WTC11 (cell line): Measurements from ENCODE around the gene NAB1. TPM values are rescaled to one million over a fixed set of nuclear protein-coding genes. Genes with fewer than 3 reads are reported as not detected.

ENCODE experiments used
- ATAC-seq: fragments of 200-7000 bp; cut with Tn5 transposase; 2 replicates; pipeline ENCODE4 v1.10.0; 2021; ENCODE audit warnings: mild to moderate bottlenecking, moderate library complexity
- CTCF ChIA-PET: fragments of 300-600 bp; sonication (Branson Sonifier 250); formaldehyde crosslinking; loops from one replicate; lab custom pipeline; 2021; ENCODE audit warnings: antibody characterized with exemption; lab: Charles Lee
- POLR2A ChIA-PET: fragments of 350-600 bp; sonication (Branson Sonifier 250); formaldehyde crosslinking; loops from one replicate; lab custom pipeline; 2021; ENCODE audit warnings: antibody characterized with exemption; lab: Charles Lee
- DNase-seq: peaks from one replicate; pipeline ENCODE4 v3.0.0; 2021; ENCODE audit warnings: low spot score
- H3K27ac Mint-ChIP-seq: 2 replicates; pipeline ENCODE4 v1.8.0; 2021; ENCODE audit warnings: mixed read lengths
- H3K27me3 Mint-ChIP-seq: 2 replicates; pipeline ENCODE4 v1.8.0; 2021; ENCODE audit warnings: low read depth, mild to moderate bottlenecking, moderate library complexity, mixed read lengths
- H3K36me3 Mint-ChIP-seq: 2 replicates; pipeline ENCODE4 v1.8.0; 2021; ENCODE audit warnings: mixed read lengths
- H3K4me1 Mint-ChIP-seq: 2 replicates; pipeline ENCODE4 v1.8.0; 2022; ENCODE audit warnings: mixed read lengths
- H3K4me3 Mint-ChIP-seq: 2 replicates; pipeline ENCODE4 v1.8.0; 2021; ENCODE audit warnings: mild to moderate bottlenecking, moderate library complexity, mixed read lengths
- H3K9me3 Mint-ChIP-seq: 2 replicates; pipeline ENCODE4 v1.8.0; 2021; ENCODE audit warnings: mixed read lengths
- ATF3 ChIP-seq: sonication (generic); formaldehyde crosslinking; conservative IDR thresholded peaks from 2 replicates; pipeline ENCODE4 v1.8.1; 2022; ENCODE audit warnings: mild to moderate bottlenecking, missing genetic modification reagents
- ATF6 ChIP-seq: sonication (generic); formaldehyde crosslinking; IDR thresholded peaks from 2 replicates; pipeline ENCODE4 v1.8.1; 2023; ENCODE audit warnings: mild to moderate bottlenecking, missing genetic modification reagents
- CTCF ChIP-seq: fragments of 200-600 bp; IDR thresholded peaks from 2 replicates; pipeline ENCODE4 v1.8.0; 2022; ENCODE audit warnings: antibody characterized with exemption
- EMX1 ChIP-seq: fragments of 250-450 bp; sonication (Bioruptor Pico); IDR thresholded peaks from 2 replicates; pipeline ENCODE4 v1.8.0; 2021; ENCODE audit warnings: mild to moderate bottlenecking
- ESRRA ChIP-seq: sonication (generic); formaldehyde crosslinking; IDR thresholded peaks from 2 replicates; pipeline ENCODE4 v1.8.1; 2022; ENCODE audit warnings: mild to moderate bottlenecking, missing genetic modification reagents, borderline replicate concordance
- GRHL2 ChIP-seq: fragments of 250-450 bp; sonication (Bioruptor Pico); IDR thresholded peaks from 2 replicates; pipeline ENCODE4 v1.8.0; 2022; ENCODE audit warnings: mild to moderate bottlenecking, moderate library complexity; ENCODE audit not compliant: insufficient replicate concordance, severe bottlenecking
- HMGXB4 ChIP-seq: sonication (generic); formaldehyde crosslinking; IDR thresholded peaks from 2 replicates; pipeline ENCODE4 v1.8.1; 2023; ENCODE audit warnings: mild to moderate bottlenecking, moderate library complexity, missing genetic modification reagents
- JUN ChIP-seq: sonication (generic); formaldehyde crosslinking; IDR thresholded peaks from 2 replicates; pipeline ENCODE4 v1.8.0; 2023; ENCODE audit warnings: mild to moderate bottlenecking, missing genetic modification reagents
- KAT7 ChIP-seq: sonication (generic); formaldehyde crosslinking; IDR thresholded peaks from 2 replicates; pipeline ENCODE4 v1.8.1; 2023; ENCODE audit warnings: missing genetic modification reagents, mild to moderate bottlenecking, borderline replicate concordance
- MLX ChIP-seq: sonication (generic); formaldehyde crosslinking; IDR thresholded peaks from 2 replicates; pipeline ENCODE4 v1.8.1; 2023; ENCODE audit warnings: mild to moderate bottlenecking, missing genetic modification reagents, moderate library complexity
- MXD4 ChIP-seq: fragments of 250-450 bp; sonication (Bioruptor Pico); IDR thresholded peaks from 2 replicates; pipeline ENCODE4 v1.8.0; 2021; ENCODE audit warnings: mild to moderate bottlenecking, moderate library complexity, borderline replicate concordance
- PRRX2 ChIP-seq: fragments of 250-450 bp; sonication (Bioruptor Pico); IDR thresholded peaks from 2 replicates; pipeline ENCODE4 v1.8.0; 2021; ENCODE audit warnings: mild to moderate bottlenecking
- SMAD3 ChIP-seq: sonication (generic); formaldehyde crosslinking; IDR thresholded peaks from 2 replicates; pipeline ENCODE4 v1.8.0; 2022; ENCODE audit warnings: missing genetic modification reagents, mild to moderate bottlenecking, borderline replicate concordance
- SMAD4 ChIP-seq: sonication (generic); formaldehyde crosslinking; IDR thresholded peaks from 2 replicates; pipeline ENCODE4 v1.8.0; 2022; ENCODE audit warnings: mild to moderate bottlenecking, missing genetic modification reagents
- SP1 ChIP-seq: sonication (generic); formaldehyde crosslinking; conservative IDR thresholded peaks from 2 replicates; pipeline ENCODE4 v1.8.1; 2022; ENCODE audit warnings: missing genetic modification reagents
- STAT6 ChIP-seq: sonication (generic); formaldehyde crosslinking; conservative IDR thresholded peaks from 2 replicates; pipeline ENCODE4 v1.8.1; 2023; ENCODE audit warnings: mild to moderate bottlenecking, low read depth, missing genetic modification reagents, moderate library complexity
- TEAD4 ChIP-seq: sonication (generic); formaldehyde crosslinking; IDR thresholded peaks from 2 replicates; pipeline ENCODE4 v1.8.0; 2022; ENCODE audit warnings: mild to moderate bottlenecking, missing genetic modification reagents
- ZNF232 ChIP-seq: sonication (generic); formaldehyde crosslinking; IDR thresholded peaks from 2 replicates; pipeline ENCODE4 v1.8.0; 2022; ENCODE audit warnings: mild to moderate bottlenecking, missing genetic modification reagents
- ZNF425 ChIP-seq: fragments of 250-450 bp; sonication (Bioruptor Pico); conservative IDR thresholded peaks from 2 replicates; pipeline ENCODE4 v1.9.0; 2021; ENCODE audit warnings: mild to moderate bottlenecking
- total RNA-seq: library from RNA; stranded (reverse); gene quantifications from 3 replicates; pipeline ENCODE4 v1.2.3, GENCODE V29; 2021

The NAB1 gene
- total RNA-seq, 1 experiment from 2014 or later = 32.0 TPM

- ATAC-seq = no peak
- no peak for DNase-seq
- ChIA-PET CTCF (no interaction called here), POLR2A (no interaction called here)
- H3K4me1 Mint-ChIP-seq = peaks cover 2% of the 10 kb centered on the region
- H3K4me3 Mint-ChIP-seq = no peak overlapping the region
- TF ChIP-seq MXD4 (no peak), STAT6 (CRISPR knock-in tag) (no peak), PRRX2 (CRISPR knock-in tag) (no peak), SMAD3 (CRISPR knock-in tag) (no peak), KAT7 (CRISPR knock-in tag) (no peak), ZNF232 (CRISPR knock-in tag) (no peak), ZNF425 (CRISPR knock-in tag) (no peak), SP1 (CRISPR knock-in tag) (no peak), CTCF (no peak), TEAD4 (no peak)
- H3K9me3 Mint-ChIP-seq = peaks cover 10% of the 10 kb centered on the region
- H3K27me3 Mint-ChIP-seq = no peaks in the 10 kb centered on the region
- peaks cover 6% of the 10 kb centered on the region for H3K36me3 Mint-ChIP-seq
- no peak overlapping the region for H3K27ac Mint-ChIP-seq
These were observed 64.6 kb downstream of the NAB1 start for GRCh38 chr2:190713471-190713870.

GRCh38 chr2:190714958-190715357 is 66.1 kb downstream of the NAB1 start:
- DNase-seq (no peak), ATAC-seq (no peak)
- ChIA-PET CTCF (no interaction called here), POLR2A (no interaction called here)
- Mint-ChIP-seq H3K27me3 (no peaks in the 10 kb centered on the region), H3K4me3 (no peak overlapping the region), H3K9me3 (peaks cover 7% of the 10 kb centered on the region), H3K36me3 (no peaks in the 10 kb centered on the region), H3K27ac (no peak overlapping the region), H3K4me1 (peaks cover 8% of the 10 kb centered on the region)
- TF ChIP-seq EMX1 (CRISPR knock-in tag) = no peak
- TF ChIP-seq ATF3 (CRISPR knock-in tag) = no peak
- TF ChIP-seq KAT7 (CRISPR knock-in tag) = no peak
- TF ChIP-seq SMAD4 (CRISPR knock-in tag) = no peak
- no peak for TF ChIP-seq ATF6 (CRISPR knock-in tag)
- TF ChIP-seq MLX = no peak
- TF ChIP-seq ESRRA (CRISPR knock-in tag) = no peak
- TF ChIP-seq JUN = no peak
- TF ChIP-seq MXD4 = no peak
- TF ChIP-seq GRHL2 = no peak
- TF ChIP-seq ZNF425 (CRISPR knock-in tag) = no peak
- no peak for TF ChIP-seq ZNF232 (CRISPR knock-in tag)
- TF ChIP-seq HMGXB4 = no peak
